ENCODE data around the gene RASL10B.

- TF ChIP-seq EZH2 (IDR thresholded peaks at IDR 0.05) (no peak), POLR2AphosphoS5 (IDR thresholded peaks at IDR 0.05; ENCODE audit: borderline replicate concordance, low read depth, low read length) (no peak)
Observed at GRCh38 chr17:35788477-35789368, 57.3 kb downstream of the RASL10B start.

All from SK-N-MC (cell line).